HL-60 (cell line): ENCODE results near the gene CDH5.

Experiments
- DNase-seq, 2 experiments: peaks; one replicate each; pipeline ENCODE4 v3.0.0-alpha.2; 2010 to 2020; ENCODE audit warnings: low read depth in 1 of 2, low spot score in 1 of 2
- H3K27ac ChIP-seq: fragments of 250-450 bp; sonication (Bioruptor Pico); replicated peaks from 2 replicates; pipeline ENCODE4 v1.5.1; 2020; ENCODE audit warnings: mild to moderate bottlenecking, moderate library complexity
- H3K27me3 ChIP-seq: fragments of 250-450 bp; sonication (Bioruptor Pico); 2 replicates; pipeline ENCODE4 v1.5.1; 2021; ENCODE audit warnings: mild to moderate bottlenecking, moderate library complexity; ENCODE audit not compliant: insufficient read depth, poor library complexity, severe bottlenecking
- H3K4me3 ChIP-seq: replicated peaks from 2 replicates; pipeline ENCODE4 v1.5.1; 2011; ENCODE audit warnings: mild to moderate bottlenecking, control low read depth, low read length; ENCODE audit not compliant: insufficient read depth
- CTCF ChIP-seq: IDR thresholded peaks from one replicate; pipeline ENCODE4 v1.5.1; 2011; ENCODE audit warnings: low read length, control low read depth, inconsistent platforms; ENCODE audit not compliant: insufficient read depth
- GABPA ChIP-seq: IDR thresholded peaks from 2 replicates; pipeline ENCODE4 v1.6.1; 2012; ENCODE audit warnings: low read depth
- POLR2AphosphoS5 ChIP-seq: IDR thresholded peaks from 2 replicates; pipeline ENCODE4 v1.6.1; 2012; ENCODE audit warnings: low read depth
- SPI1 ChIP-seq: IDR thresholded peaks from 2 replicates; pipeline ENCODE4 v1.6.1; 2012; ENCODE audit warnings: low read depth, mild to moderate bottlenecking, borderline replicate concordance
- TF ChIP-seq, protein P1 (sequence below): IDR thresholded peaks from 2 replicates; pipeline ENCODE4 v1.6.1; 2012; ENCODE audit warnings: low read depth; ENCODE audit not compliant: insufficient replicate concordance

The CDH5 gene

GRCh38 chr16:66403531-66404145 is 37.1 kb downstream of the CDH5 start:
- no peak overlapping the region for H3K27ac ChIP-seq
- no peak for TF ChIP-seq CTCF
- TF ChIP-seq GABPA = no peak
- TF ChIP-seq, protein P1, sequence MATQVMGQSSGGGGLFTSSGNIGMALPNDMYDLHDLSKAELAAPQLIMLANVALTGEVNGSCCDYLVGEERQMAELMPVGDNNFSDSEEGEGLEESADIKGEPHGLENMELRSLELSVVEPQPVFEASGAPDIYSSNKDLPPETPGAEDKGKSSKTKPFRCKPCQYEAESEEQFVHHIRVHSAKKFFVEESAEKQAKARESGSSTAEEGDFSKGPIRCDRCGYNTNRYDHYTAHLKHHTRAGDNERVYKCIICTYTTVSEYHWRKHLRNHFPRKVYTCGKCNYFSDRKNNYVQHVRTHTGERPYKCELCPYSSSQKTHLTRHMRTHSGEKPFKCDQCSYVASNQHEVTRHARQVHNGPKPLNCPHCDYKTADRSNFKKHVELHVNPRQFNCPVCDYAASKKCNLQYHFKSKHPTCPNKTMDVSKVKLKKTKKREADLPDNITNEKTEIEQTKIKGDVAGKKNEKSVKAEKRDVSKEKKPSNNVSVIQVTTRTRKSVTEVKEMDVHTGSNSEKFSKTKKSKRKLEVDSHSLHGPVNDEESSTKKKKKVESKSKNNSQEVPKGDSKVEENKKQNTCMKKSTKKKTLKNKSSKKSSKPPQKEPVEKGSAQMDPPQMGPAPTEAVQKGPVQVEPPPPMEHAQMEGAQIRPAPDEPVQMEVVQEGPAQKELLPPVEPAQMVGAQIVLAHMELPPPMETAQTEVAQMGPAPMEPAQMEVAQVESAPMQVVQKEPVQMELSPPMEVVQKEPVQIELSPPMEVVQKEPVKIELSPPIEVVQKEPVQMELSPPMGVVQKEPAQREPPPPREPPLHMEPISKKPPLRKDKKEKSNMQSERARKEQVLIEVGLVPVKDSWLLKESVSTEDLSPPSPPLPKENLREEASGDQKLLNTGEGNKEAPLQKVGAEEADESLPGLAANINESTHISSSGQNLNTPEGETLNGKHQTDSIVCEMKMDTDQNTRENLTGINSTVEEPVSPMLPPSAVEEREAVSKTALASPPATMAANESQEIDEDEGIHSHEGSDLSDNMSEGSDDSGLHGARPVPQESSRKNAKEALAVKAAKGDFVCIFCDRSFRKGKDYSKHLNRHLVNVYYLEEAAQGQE = no peak
- no peak overlapping the region for H3K4me3 ChIP-seq
- no peak for DNase-seq
- peaks cover 2% of the 10 kb centered on the region for H3K27me3 ChIP-seq

DNA sequence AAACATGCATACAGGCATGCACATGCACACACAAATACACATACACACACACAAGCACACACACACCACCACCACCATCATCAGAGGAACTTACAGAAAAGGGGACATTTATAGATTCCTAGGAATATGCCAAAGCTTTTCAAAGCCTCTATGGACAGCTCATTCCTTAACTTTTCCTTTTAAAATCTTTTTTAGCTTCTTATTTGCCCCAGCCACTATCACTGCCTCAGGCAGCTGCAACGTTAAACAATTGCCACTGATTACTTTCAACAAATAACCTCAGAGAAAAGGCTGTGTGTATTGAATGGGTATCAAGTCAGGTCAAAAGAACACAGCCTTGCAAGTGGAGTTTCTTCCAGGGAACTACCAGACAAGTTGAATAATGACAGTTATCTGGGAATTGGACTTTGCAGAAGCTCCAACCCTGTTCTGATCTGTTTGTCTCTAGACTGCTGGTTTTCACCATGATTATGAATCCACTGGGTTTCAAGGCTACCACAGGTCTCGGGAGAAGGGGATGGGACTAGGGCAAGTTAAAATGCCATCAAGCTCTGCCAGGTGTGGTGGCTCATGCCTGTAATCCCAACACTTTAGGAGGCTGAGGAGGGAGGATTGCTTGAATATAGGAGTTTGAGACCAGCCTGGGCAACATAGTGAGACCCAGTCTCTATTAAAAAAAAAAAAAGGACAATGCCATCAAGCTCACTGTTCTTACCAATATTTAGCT is 38.7 kb downstream of the CDH5 start:
- H3K27me3 ChIP-seq = peaks cover 2% of the 10 kb centered on the region
- no peak overlapping the region for H3K27ac ChIP-seq
- DNase-seq = no peak
- H3K4me3 ChIP-seq = no peak overlapping the region
- TF ChIP-seq GABPA (no peak), POLR2AphosphoS5 (no peak), SPI1 (no peak), CTCF (no peak)
- TF ChIP-seq, protein P1 = no peak

DNA sequence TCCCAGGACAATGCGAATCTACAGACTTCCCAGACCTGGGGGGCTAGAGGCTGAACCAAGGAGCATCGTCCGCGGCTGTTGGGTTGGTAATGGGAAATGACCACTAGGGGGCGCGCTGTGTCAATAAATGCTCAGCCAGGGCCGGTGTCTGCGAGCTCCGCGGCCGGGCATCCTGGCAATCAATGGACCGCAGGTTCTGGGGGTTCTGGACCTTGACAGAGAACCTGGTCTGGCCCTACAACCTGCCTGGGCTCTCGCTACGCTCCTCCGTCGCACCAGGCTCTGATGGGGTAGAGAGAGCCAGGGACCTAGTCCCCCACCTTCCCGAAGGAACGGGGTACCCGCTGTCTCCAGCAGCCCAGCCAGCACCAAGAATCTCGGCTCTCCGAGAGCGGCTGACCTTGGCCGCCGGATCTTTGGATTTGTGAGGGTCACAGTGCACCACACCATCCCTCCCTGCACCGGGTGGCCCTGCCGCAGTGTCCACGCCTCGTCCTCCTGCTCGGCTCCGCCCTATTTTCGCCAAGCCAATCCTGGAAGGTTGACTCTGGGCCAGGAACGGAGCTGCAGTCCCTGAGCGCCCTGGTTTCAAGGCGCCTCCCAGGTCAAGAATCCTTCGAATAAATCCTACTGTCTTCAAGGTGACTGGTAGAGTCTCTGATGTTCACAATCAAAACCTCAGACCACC is 40.2 kb downstream of the CDH5 start:
- peak overlapping the region; percentile 64 for H3K4me3 ChIP-seq
- no peak for TF ChIP-seq SPI1
- peak; percentile 65 for TF ChIP-seq CTCF
- H3K27ac ChIP-seq = no peak overlapping the region

More for the DNA sequence above, 40.2 kb downstream of the CDH5 start:
- DNase-seq = peak in 1 of 2 experiments; percentile 76
- peaks cover 2% of the 10 kb centered on the region for H3K27me3 ChIP-seq
